Measurements from ENCODE around the gene PCIF1. TPM values are rescaled to one million over a fixed set of nuclear protein-coding genes. Genes with fewer than 3 reads are reported as not detected.

Gene PCIF1
- total RNA-seq, 1 donor from 2014 or later, result 6.3 TPM

GRCh38 chr20:45938727-45939438 lies 4.4 kb downstream of the PCIF1 start:
- no peak for TF ChIP-seq CTCF (IDR thresholded peaks at IDR 0.05; ENCODE audit: insufficient read depth, low read length, severe bottlenecking)
- DNase-seq (ENCODE audit: low read depth) (no peak), FAIRE-seq (no peak)
- Histone ChIP-seq H3K4me3 (ENCODE audit: low read depth, low read length) (no peak overlapping the region), H3K27me3 (ENCODE audit: control insufficient read depth, insufficient read depth, low read length) (no peaks in the 10 kb centered on the region), H3K36me3 (ENCODE audit: control insufficient read depth, insufficient read depth, low read length) (peaks cover 31% of the 10 kb centered on the region)

GRCh38 chr20:45940053-45940452 lies 5.6 kb downstream of the PCIF1 start:
- H3K4me3 ChIP-seq (ENCODE audit: low read depth, low read length), result no peak overlapping the region
- FAIRE-seq (no peak), DNase-seq (ENCODE audit: low read depth) (peak; percentile 20)
- H3K27me3 ChIP-seq (ENCODE audit: control insufficient read depth, insufficient read depth, low read length), result no peaks in the 10 kb centered on the region
- peaks cover 36% of the 10 kb centered on the region for H3K36me3 ChIP-seq (ENCODE audit: control insufficient read depth, insufficient read depth, low read length)
- TF ChIP-seq CTCF (IDR thresholded peaks at IDR 0.05; ENCODE audit: insufficient read depth, low read length, severe bottlenecking), result no peak

- no peak for FAIRE-seq
- no peak overlapping the region for H3K4me3 ChIP-seq (ENCODE audit: low read depth, low read length)
- DNase-seq (ENCODE audit: low read depth), result no peak
- H3K36me3 ChIP-seq (ENCODE audit: control insufficient read depth, insufficient read depth, low read length), result peaks cover 39% of the 10 kb centered on the region
- no peaks in the 10 kb centered on the region for H3K27me3 ChIP-seq (ENCODE audit: control insufficient read depth, insufficient read depth, low read length)
- no peak for TF ChIP-seq CTCF (IDR thresholded peaks at IDR 0.05; ENCODE audit: insufficient read depth, low read length, severe bottlenecking)
Observed at GRCh38 chr20:45940469-45940868, 6.0 kb downstream of the PCIF1 start.

GRCh38 chr20:45943613-45944012 lies 9.1 kb downstream of the PCIF1 start:
- no peak overlapping the region for H3K4me3 ChIP-seq (ENCODE audit: low read depth, low read length)
- DNase-seq (ENCODE audit: low read depth) (no peak), FAIRE-seq (no peak)
- peaks cover 50% of the 10 kb centered on the region for H3K36me3 ChIP-seq (ENCODE audit: control insufficient read depth, insufficient read depth, low read length)
- TF ChIP-seq CTCF (IDR thresholded peaks at IDR 0.05; ENCODE audit: insufficient read depth, low read length, severe bottlenecking), result no peak
- H3K27me3 ChIP-seq (ENCODE audit: control insufficient read depth, insufficient read depth, low read length), result no peaks in the 10 kb centered on the region

- DNase-seq (ENCODE audit: low read depth) (peak; percentile 98), FAIRE-seq (no peak)
- H3K4me3 ChIP-seq (ENCODE audit: low read depth, low read length), result no peak overlapping the region
- H3K27me3 ChIP-seq (ENCODE audit: control insufficient read depth, insufficient read depth, low read length), result no peaks in the 10 kb centered on the region
- peaks cover 45% of the 10 kb centered on the region for H3K36me3 ChIP-seq (ENCODE audit: control insufficient read depth, insufficient read depth, low read length)
- no peak for TF ChIP-seq CTCF (IDR thresholded peaks at IDR 0.05; ENCODE audit: insufficient read depth, low read length, severe bottlenecking)
Observed at GRCh38 chr20:45944151-45944964, 9.9 kb downstream of the PCIF1 start.
